A549 (cell line): ENCODE data around the gene TARDBP.

Experiments used
- CTCF ChIP-seq: fragments of >200 bp; sonication (Bioruptor Twin); formaldehyde crosslinking; IDR thresholded peaks from 3 replicates; pipeline ENCODE4 v1.5.1; 2016
- EP300 ChIP-seq, 2 experiments: fragments of >200 bp; sonication (Bioruptor Twin); formaldehyde crosslinking; IDR thresholded peaks; 2 replicates in 1 of 2; 3 replicates in 1 of 2; pipeline ENCODE4 v1.6.1; 2016 to 2017
- POLR2A ChIP-seq: IDR thresholded peaks from 2 replicates; pipeline ENCODE4 v1.6.1; 2012; ENCODE audit warnings: mild to moderate bottlenecking, low read length

DNA sequence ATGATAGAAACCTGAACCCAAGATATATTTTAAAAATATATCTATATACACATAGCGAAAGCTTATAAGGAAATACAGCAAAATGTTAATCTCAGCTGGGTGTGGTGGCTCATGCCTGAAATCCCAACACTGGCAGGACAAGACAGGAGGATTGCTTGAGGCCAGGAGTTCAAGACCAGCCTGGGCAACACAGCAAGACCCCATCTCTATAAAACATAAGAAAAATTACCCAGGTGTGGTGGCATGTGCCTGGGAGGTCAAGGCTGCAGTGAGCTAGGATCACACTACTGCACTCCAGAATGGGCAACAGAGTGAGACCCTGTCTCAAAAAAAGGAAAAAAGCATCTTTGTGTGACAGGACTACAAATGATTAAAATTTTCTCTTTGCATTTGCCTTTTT, 53.3 kb downstream of the TARDBP start:
- TF ChIP-seq POLR2A (no peak), CTCF (no peak), EP300 (IDR thresholded peaks at IDR 0.05) (no peak)
